ENCODE measurements around the gene CCDC43. TPM values are rescaled to one million over a fixed set of nuclear protein-coding genes. Genes with fewer than 3 reads are reported as not detected.
A peak's percentile ranks its signal among the peaks of the same experiment; 100 is the strongest.

The CCDC43 gene
- total and polyA plus RNA-seq, 9 of the 15 experiments (the other 6 are each of a cell fraction or from before 2014, with no cell fraction given) = 11.7 to 42.3 (median 25.9) TPM

- TF ChIP-seq RUNX1 (IDR thresholded peaks at IDR 0.05; ENCODE audit: low read depth) = no peak
- TF ChIP-seq NFIC (IDR thresholded peaks at IDR 0.05) = peak; percentile 31; the same call in 1 of the 2 replicates
- peak in 1 of 2 experiments; percentile 81 for TF ChIP-seq MNT (conservative IDR thresholded peaks at IDR 0.05)
- peak; percentile 73 for TF ChIP-seq PHF20 (IDR thresholded peaks at IDR 0.05; ENCODE audit: partially characterized antibody)
- no peak for TF ChIP-seq PHTF2 (CRISPR knock-in tag; IDR thresholded peaks at IDR 0.05)
- 0 out of 4 replicates have a peak, but pooled peaks of 1 of the 2 experiments have one; percentile 67 for TF ChIP-seq TRIM24 (IDR thresholded peaks at IDR 0.05)
- TF ChIP-seq JUND (IDR thresholded peaks at IDR 0.05; ENCODE audit: borderline replicate concordance, low read depth, low read length) = peak; percentile 50; the same call in 1 of the 2 replicates
- 0 out of 3 replicates have a peak, but pooled peaks have one; percentile 12 for TF ChIP-seq JUND (tag; IDR thresholded peaks at IDR 0.05; ENCODE audit: borderline replicate concordance, low read depth, low read length)
- TF ChIP-seq ZNF584 (CRISPR knock-in tag; IDR thresholded peaks at IDR 0.05; ENCODE audit: low read depth) = no peak
- 0 out of 2 replicates have a peak, but pooled peaks have one; percentile 18 for TF ChIP-seq ZNF232 (CRISPR knock-in tag; IDR thresholded peaks at IDR 0.05)
- peak; percentile 33 to 70 for TF ChIP-seq AFF1 (IDR thresholded peaks at IDR 0.05; ENCODE audit: low read depth in 1 of 2, partially characterized antibody in 2 of 2)
- peak; percentile 11 to 12 for TF ChIP-seq E2F6 (IDR thresholded peaks at IDR 0.05; ENCODE audit: borderline replicate concordance in 1 of 2, extremely low read depth in 1 of 2, insufficient read depth in 1 of 2, insufficient read length in 1 of 2, low read depth in 1 of 2, low read length in 1 of 2, poor library complexity in 1 of 2, severe bottlenecking in 1 of 2)
- peak in 1 of 2 experiments; percentile 80; a peak in 2 of 4 replicates for TF ChIP-seq MAZ (CRISPR knock-in tag; conservative IDR thresholded peaks at IDR 0.05 in 1 of 2, IDR thresholded peaks at IDR 0.05 in 1 of 2)
- 0 out of 2 replicates have a peak, but pooled peaks have one; percentile 11 for TF ChIP-seq E2F5 (CRISPR knock-in tag; IDR thresholded peaks at IDR 0.05)
- peak; percentile 3; the same call in 1 of the 2 replicates for TF ChIP-seq ZNF121 (CRISPR knock-in tag; conservative IDR thresholded peaks at IDR 0.05)
Observed at GRCh38 chr17:44708401-44709263, 19.1 kb upstream of the CCDC43 start, which contains the start of gene DBF4B (continued).
